ENCODE data around the gene NAT9. TPM values are rescaled to one million over a fixed set of nuclear protein-coding genes. Genes with fewer than 3 reads are reported as not detected.

NAT9 gene
- total RNA-seq, 4 donors from 2014 or later, result 12.4 to 20.0 (median 18.3) TPM

DNA sequence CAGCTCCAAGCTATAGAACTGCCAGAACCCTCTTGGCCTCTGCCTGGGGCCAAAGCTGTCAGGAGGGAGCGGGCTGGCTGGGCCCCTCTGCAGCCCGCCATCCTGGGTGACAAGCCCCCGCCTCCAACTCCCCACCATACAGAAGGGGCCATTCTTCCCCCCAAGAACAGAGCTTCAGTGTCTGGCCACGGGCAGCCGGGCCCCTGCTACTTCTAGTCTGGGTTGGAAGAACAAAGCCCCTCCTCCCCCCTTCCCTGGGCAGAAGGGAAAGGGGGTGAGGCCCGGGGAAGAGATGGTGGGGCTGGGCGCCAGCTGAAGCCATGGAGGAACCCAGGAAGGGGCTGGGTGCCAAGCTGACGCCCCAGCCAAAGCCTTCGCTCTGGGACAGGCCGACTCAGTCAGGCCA, 9.0 kb downstream of the NAT9 start:
- TF ChIP-seq, protein P1, sequence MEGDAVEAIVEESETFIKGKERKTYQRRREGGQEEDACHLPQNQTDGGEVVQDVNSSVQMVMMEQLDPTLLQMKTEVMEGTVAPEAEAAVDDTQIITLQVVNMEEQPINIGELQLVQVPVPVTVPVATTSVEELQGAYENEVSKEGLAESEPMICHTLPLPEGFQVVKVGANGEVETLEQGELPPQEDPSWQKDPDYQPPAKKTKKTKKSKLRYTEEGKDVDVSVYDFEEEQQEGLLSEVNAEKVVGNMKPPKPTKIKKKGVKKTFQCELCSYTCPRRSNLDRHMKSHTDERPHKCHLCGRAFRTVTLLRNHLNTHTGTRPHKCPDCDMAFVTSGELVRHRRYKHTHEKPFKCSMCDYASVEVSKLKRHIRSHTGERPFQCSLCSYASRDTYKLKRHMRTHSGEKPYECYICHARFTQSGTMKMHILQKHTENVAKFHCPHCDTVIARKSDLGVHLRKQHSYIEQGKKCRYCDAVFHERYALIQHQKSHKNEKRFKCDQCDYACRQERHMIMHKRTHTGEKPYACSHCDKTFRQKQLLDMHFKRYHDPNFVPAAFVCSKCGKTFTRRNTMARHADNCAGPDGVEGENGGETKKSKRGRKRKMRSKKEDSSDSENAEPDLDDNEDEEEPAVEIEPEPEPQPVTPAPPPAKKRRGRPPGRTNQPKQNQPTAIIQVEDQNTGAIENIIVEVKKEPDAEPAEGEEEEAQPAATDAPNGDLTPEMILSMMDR (IDR thresholded peaks at IDR 0.05; ENCODE audit: low read depth), result no peak

DNA sequence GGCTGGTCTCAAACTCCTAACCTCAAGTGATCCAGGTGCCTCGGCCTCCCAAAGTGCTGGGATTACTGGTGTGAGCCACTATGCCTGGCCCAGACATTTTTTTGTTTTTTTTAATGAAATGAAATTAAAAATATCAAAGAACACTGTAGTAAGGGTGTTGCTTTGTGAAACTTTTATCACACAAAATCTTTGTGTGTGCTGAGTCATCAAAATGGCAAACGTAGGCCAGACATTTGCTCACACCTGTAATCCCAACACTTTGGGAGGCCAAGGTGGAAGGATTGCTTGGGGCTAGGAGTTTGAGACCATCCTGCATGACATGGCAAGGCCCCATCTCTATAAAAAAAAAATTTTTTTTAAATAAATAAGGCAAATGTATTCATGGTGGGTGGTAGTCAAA, 9.7 kb downstream of the NAT9 start:
- TF ChIP-seq, protein P1 (IDR thresholded peaks at IDR 0.05; ENCODE audit: low read depth), result no peak

DNA sequence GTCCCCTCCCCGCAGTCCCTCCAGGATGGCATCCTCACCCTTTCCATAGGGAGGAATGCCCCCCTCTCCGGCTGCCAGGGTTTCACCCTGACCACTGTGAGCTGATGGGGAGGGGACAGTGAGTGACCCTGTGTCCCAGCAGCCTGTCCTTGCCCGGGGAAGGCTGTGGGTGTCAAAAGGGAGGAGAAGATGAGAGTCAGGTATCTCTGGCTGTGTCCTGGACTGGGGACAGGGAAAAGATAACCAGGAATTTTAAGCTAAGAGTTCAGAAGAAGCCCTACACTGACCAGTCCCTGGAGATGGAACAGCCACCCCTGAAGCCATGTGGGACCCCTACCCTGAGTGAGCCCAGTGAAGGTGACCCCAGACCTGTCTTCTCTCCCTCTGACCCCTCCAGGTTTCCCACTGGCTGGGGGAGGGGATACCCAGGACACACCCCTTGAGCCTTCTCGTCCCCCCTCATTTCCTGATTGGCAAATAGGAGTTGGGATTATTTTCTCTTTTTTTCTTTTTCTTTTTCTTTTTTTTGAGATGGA, 11.3 kb downstream of the NAT9 start:
- TF ChIP-seq, protein P1 (IDR thresholded peaks at IDR 0.05; ENCODE audit: low read depth), result no peak

DNA sequence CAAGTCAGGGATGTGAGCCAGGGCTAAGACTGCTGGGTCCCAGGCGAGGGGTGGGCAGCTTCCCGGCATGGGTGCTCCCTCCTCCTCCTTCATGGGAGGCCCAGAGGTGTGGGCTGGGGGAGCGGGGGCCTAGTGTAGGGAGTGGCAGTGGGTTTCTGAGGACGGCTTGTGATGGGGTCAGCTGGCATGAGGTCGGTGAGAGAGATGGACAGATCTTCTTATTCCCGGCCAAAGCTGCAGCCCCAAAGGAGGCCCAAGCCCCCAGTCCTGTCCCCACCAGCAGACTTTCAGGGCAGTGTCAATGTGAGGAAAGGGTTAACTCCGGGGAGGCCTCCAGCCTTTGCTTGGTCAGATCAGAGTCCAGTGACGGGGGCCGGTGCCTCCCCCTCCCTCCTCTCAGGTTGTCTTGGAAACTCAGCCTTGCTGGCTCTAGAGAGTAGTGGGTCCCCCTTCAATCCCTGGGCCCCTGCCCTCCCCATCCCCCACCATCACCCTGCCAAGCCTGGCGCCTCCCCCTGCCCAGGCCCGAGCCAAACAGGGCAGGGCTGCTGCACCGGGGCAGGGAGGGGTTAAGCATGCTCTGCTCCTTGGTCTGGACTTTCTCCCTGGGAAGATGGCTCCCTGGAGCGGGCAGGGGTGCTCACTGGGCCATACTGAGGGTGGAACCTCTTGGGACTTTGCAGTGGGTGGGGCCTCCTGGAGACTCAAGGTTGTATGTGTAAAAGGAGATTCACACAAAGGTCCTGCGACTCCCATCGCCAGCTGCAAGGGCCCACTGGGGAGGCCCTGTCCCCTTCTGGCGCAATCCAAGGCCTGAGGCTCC, 12.4 kb downstream of the NAT9 start:
- TF ChIP-seq, protein P1 (IDR thresholded peaks at IDR 0.05; ENCODE audit: low read depth), result no peak

DNA sequence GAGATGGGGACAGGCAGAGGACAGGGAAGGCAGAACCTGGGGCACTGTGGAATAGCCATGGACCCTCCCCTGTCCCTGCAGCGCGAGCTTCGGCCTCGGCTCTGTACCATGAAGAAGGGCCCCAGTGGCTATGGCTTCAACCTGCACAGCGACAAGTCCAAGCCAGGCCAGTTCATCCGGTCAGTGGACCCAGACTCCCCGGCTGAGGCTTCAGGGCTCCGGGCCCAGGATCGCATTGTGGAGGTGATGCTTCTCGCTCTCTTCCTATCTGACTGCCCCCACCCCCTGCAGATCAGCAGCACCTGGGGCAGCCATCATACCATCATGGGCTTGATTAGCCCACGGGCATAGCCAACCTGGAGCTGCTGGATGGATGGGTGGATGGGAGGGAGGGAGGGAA, 14.2 kb downstream of the NAT9 start:
- TF ChIP-seq, protein P1 (IDR thresholded peaks at IDR 0.05; ENCODE audit: low read depth), result no peak

DNA sequence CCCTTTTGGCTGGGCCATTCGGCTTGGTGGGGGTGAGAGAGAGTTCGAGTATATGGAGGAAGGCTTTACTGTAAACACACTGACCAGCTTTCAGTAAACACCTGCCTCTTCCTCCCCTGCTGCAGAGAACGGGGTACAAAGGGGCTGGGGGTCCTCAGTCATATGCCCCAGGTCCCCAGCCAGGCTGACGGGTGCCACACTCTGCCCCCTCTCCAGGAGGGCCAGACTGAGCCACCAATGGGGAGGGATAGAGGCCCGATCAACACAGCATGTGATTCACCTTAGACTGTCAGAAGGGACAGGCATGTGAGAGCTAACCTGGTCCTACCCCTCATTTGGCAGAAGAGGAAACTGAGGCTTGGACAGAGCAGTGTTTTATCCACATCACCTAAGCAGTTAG, 14.7 kb downstream of the NAT9 start:
- TF ChIP-seq, protein P1 (IDR thresholded peaks at IDR 0.05; ENCODE audit: low read depth), result no peak

DNA sequence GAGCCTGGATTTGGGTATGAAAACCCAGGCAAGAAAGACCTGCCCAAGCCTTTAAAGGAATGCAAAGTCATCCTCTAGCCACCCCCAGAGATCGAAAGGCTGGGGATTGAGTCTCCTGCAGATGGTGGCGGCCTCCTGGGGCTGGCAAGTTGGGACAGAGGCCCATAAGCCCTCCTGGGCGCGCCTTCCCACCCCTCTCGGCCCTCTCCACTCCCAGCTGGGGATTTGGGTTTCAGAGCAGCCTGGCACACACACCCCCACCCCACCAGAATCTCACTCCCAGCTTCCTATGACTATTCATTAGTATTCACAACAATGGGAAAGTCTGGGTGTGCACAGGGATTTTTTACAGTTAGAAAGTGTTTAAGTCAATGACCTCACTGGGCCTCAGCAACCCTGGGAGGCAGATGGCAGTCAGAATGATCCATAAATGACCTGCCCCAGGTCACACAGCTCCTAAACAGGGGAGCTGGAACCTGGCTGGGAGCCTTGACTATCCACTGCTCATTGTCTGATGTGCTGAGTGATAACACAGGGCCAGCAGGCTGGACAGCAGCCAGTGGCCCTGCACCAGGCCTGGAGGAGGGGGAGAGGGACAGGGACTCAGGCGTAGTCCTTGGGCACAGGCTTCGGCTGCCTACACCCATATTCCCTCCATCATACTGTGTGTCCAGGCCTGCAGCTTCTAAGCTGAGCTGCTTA, 15.6 kb downstream of the NAT9 start:
- TF ChIP-seq, protein P1 (IDR thresholded peaks at IDR 0.05; ENCODE audit: low read depth), result no peak

Measured in subcutaneous adipose tissue (tissue), 4 donors.